Keratinocyte (primary cell): Measurements from ENCODE around the gene VPS13D. TPM values are rescaled to one million over a fixed set of nuclear protein-coding genes. Genes with fewer than 3 reads are reported as not detected.

Source experiments
- DNase-seq: peaks from one replicate; pipeline ENCODE4 v3.0.0-alpha.2; 2011; ENCODE audit warnings: low read depth, missing footprints, low spot score
- FAIRE-seq: peaks from 2 replicates; lab custom pipeline; 2011; peaks lifted over from hg19 to GRCh38; lab: Jason Lieb, UNC
- H2AFZ ChIP-seq: 2 replicates; pipeline ENCODE4 v1.6.0; 2012; ENCODE audit warnings: low read length, control low read depth, inconsistent platforms; ENCODE audit not compliant: control insufficient read depth
- H3K27ac ChIP-seq: 2 replicates; pipeline ENCODE4 v1.5.1; 2011; ENCODE audit warnings: low read length; ENCODE audit not compliant: control insufficient read depth, insufficient read depth
- H3K27me3 ChIP-seq: 3 replicates; pipeline ENCODE4 v1.6.0; 2011; ENCODE audit warnings: low read length; ENCODE audit not compliant: control insufficient read depth, insufficient read depth; ENCODE audit errors: extremely low read depth
- H3K36me3 ChIP-seq, 2 experiments: 2 replicates in 1 of 2; 3 replicates in 1 of 2; pipeline ENCODE4 v1.5.1; 2011; ENCODE audit warnings: low read length in 2 of 2, mild to moderate bottlenecking in 1 of 2; ENCODE audit not compliant: control insufficient read depth in 2 of 2, insufficient read depth in 2 of 2; ENCODE audit errors: extremely low read depth in 1 of 2
- H3K4me1 ChIP-seq: 3 replicates; pipeline ENCODE4 v1.5.1; 2011; ENCODE audit warnings: low read length; ENCODE audit not compliant: control insufficient read depth, insufficient read depth; ENCODE audit errors: extremely low read depth
- H3K4me2 ChIP-seq: 3 replicates; pipeline ENCODE4 v1.6.0; 2011; ENCODE audit warnings: low read depth, low read length; ENCODE audit not compliant: control insufficient read depth, insufficient read depth; ENCODE audit errors: extremely low read depth
- H3K4me3 ChIP-seq, 3 experiments: fragments of 200-600 bp in 1 of 3; sonication (generic) in 1 of 3; 2 replicates in 2 of 3; 3 replicates in 1 of 3; pipeline ENCODE4 v1.5.1; 2011 to 2016; ENCODE audit warnings: low read length in 3 of 3, mild to moderate bottlenecking in 3 of 3, control low read depth in 2 of 3, inconsistent platforms in 1 of 3, low read depth in 1 of 3, mixed read lengths in 1 of 3, mixed run types in 1 of 3, moderate library complexity in 1 of 3; ENCODE audit not compliant: control insufficient read depth in 2 of 3, insufficient read depth in 2 of 3; ENCODE audit errors: extremely low read depth in 1 of 3
- H3K79me2 ChIP-seq: 2 replicates; pipeline ENCODE4 v1.6.0; 2012; ENCODE audit warnings: low read length; ENCODE audit not compliant: control insufficient read depth, insufficient read depth
- H3K9ac ChIP-seq: 3 replicates; pipeline ENCODE4 v1.6.0; 2011; ENCODE audit warnings: low read length; ENCODE audit not compliant: control insufficient read depth, insufficient read depth; ENCODE audit errors: extremely low read depth
- H3K9me1 ChIP-seq: 3 replicates; pipeline ENCODE4 v1.6.0; 2011; ENCODE audit warnings: low read length; ENCODE audit not compliant: control insufficient read depth, insufficient read depth; ENCODE audit errors: extremely low read depth
- H3K9me3 ChIP-seq: 2 replicates; pipeline ENCODE4 v1.5.1; 2012; ENCODE audit warnings: low read depth, low read length; ENCODE audit not compliant: control insufficient read depth
- H4K20me1 ChIP-seq: 3 replicates; pipeline ENCODE4 v1.6.0; 2011; ENCODE audit warnings: low read length; ENCODE audit not compliant: control insufficient read depth, insufficient read depth; ENCODE audit errors: extremely low read depth
- EZH2 ChIP-seq: IDR thresholded peaks from one replicate; pipeline ENCODE4 v1.6.1; 2012; ENCODE audit warnings: inconsistent platforms, mild to moderate bottlenecking, low read length, moderate library complexity
- dilution Hi-C: fragments of 300-500 bp; cut with MboI; formaldehyde crosslinking; loops from one replicate; pipeline ENCODE4 v1.7.0; 2020; ENCODE audit warnings: low sequenced_read_pairs; ENCODE audit not compliant: extremely low pct_ligation_motif_present
- polyA plus RNA-seq, 5 experiments: library from polyadenylated mRNA; depleted of rRNA in 3 of 5; stranded (reverse) in 3 of 5; stranded (forward) in 1 of 5; unstranded in 1 of 5; fragments of >200 nt; gene quantifications; 1 replicate in 1 of 5; 2 replicates in 3 of 5; 3 replicates in 1 of 5; pipeline versions ENCODE4 v1.2.1 to v1.2.3, GENCODE V29; 2011 to 2012; ENCODE audit warnings: missing spikeins in 2 of 5, low read depth in 1 of 5, low replicate concordance in 1 of 5
- TF ChIP-seq, protein P1 (sequence below), 3 experiments: IDR thresholded peaks in 1 of 3; conservative IDR thresholded peaks in 1 of 3; optimal IDR thresholded peaks in 1 of 3; 2 replicates in 2 of 3; 3 replicates in 1 of 3; pipeline versions ENCODE3 to v1.5.1; 2011; ENCODE audit warnings: low read length in 3 of 3, mild to moderate bottlenecking in 3 of 3, moderate library complexity in 2 of 3, control low read depth in 1 of 3, inconsistent platforms in 1 of 3; ENCODE audit not compliant: insufficient read depth in 2 of 3; ENCODE audit errors: extremely low read depth in 1 of 3

VPS13D gene
- polyA plus RNA-seq, 1 donor (not counting 4 experiments of a cell fraction or from before 2014, with no cell fraction given) = 19.0 TPM

DNA sequence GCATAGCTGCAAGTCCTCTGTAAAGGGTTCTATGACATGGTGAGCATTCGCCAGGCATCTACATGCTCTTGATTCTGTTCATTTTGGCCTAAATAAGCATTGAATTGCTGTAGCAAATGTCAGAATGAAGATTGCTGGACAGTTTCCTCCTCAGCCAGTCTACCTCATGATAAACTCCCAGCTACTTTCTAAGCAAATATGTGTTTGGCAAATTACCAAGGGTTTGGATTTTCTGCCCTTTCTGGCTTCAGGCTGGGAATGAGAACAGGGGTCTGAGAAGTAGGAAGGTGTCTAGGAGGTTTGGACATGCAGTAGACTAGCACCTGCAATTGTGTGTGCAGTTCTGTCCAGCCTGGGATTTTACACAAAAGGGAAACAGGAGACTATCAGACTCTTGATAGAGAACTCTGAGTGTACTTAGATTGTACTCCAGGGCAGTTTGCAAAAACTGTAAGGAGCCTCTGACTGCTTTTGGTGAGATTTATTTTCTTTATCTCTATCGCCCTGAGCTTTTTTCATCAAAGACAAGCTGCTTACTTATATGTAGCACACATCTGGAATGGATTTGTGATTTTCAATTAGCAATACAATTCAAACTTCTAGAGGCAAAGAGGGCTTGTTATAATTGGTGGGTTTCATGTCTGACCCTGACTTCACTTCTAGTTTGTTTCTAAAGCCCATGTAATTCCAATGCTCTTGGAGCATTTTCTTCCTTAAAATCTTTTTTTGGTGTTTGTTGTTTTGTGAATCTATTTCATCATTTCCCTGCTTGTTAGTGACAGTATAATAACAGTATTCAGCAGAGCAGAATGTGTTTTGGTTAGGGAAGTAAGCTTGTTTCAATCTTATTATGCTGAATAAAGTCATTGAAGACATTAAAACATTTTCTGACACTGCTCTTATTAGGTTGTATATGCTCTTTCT is 150.8 kb downstream of the VPS13D start:
- TF ChIP-seq EZH2 = no peak
- TF ChIP-seq, protein P1, sequence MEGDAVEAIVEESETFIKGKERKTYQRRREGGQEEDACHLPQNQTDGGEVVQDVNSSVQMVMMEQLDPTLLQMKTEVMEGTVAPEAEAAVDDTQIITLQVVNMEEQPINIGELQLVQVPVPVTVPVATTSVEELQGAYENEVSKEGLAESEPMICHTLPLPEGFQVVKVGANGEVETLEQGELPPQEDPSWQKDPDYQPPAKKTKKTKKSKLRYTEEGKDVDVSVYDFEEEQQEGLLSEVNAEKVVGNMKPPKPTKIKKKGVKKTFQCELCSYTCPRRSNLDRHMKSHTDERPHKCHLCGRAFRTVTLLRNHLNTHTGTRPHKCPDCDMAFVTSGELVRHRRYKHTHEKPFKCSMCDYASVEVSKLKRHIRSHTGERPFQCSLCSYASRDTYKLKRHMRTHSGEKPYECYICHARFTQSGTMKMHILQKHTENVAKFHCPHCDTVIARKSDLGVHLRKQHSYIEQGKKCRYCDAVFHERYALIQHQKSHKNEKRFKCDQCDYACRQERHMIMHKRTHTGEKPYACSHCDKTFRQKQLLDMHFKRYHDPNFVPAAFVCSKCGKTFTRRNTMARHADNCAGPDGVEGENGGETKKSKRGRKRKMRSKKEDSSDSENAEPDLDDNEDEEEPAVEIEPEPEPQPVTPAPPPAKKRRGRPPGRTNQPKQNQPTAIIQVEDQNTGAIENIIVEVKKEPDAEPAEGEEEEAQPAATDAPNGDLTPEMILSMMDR (optimal IDR thresholded peaks at IDR 0.05 in 1 of 3, IDR thresholded peaks at IDR 0.05 in 1 of 3, conservative IDR thresholded peaks at IDR 0.05 in 1 of 3; ENCODE audit: extremely low read depth in 1 of 3, insufficient read depth in 2 of 3, low read length in 3 of 3) = no peak
- peaks cover 20% of the 10 kb centered on the region for H3K4me1 ChIP-seq
- no peaks in the 10 kb centered on the region for H3K9me1 ChIP-seq
- peaks cover 15 to 19% of the 10 kb centered on the region in 2 experiments for H3K36me3 ChIP-seq
- dilution Hi-C loops = no loop called here
- no peaks in the 10 kb centered on the region for H3K9me3 ChIP-seq
- no peaks in the 10 kb centered on the region for H3K79me2 ChIP-seq
- H3K4me3 ChIP-seq = no peak overlapping the region
- H3K27ac ChIP-seq = no peak overlapping the region
- DNase-seq (no peak), FAIRE-seq (no peak)
- H4K20me1 ChIP-seq = no peaks in the 10 kb centered on the region
- no peak overlapping the region for H2AFZ ChIP-seq
- no peak overlapping the region for H3K9ac ChIP-seq
- H3K4me2 ChIP-seq = no peak overlapping the region
- H3K27me3 ChIP-seq = no peaks in the 10 kb centered on the region

- H3K79me2 ChIP-seq = no peaks in the 10 kb centered on the region
- no peak for TF ChIP-seq EZH2
- TF ChIP-seq, protein P1 (optimal IDR thresholded peaks at IDR 0.05 in 1 of 3, IDR thresholded peaks at IDR 0.05 in 1 of 3, conservative IDR thresholded peaks at IDR 0.05 in 1 of 3; ENCODE audit: extremely low read depth in 1 of 3, insufficient read depth in 2 of 3, low read length in 3 of 3) = no peak
- FAIRE-seq = no peak
- peaks cover 5% of the 10 kb centered on the region for H3K9me3 ChIP-seq
- peaks cover 21 to 24% of the 10 kb centered on the region in 2 experiments for H3K36me3 ChIP-seq
- peaks cover 33% of the 10 kb centered on the region for H3K4me1 ChIP-seq
- no peak overlapping the region for H3K4me3 ChIP-seq
- no peaks in the 10 kb centered on the region for H4K20me1 ChIP-seq
- H3K27ac ChIP-seq = peak overlapping the region; percentile 32
- no peaks in the 10 kb centered on the region for H3K9me1 ChIP-seq
- H3K9ac ChIP-seq = no peak overlapping the region
- dilution Hi-C loops = no loop called here
- peak; percentile 48 for DNase-seq
- no peaks in the 10 kb centered on the region for H3K27me3 ChIP-seq
- peak overlapping the region; percentile 8 for H3K4me2 ChIP-seq
- no peak overlapping the region for H2AFZ ChIP-seq
Measured at GRCh38 chr1:12383001-12383400, 153.2 kb downstream of the VPS13D start.
